ENCODE measurements around the gene ELN. TPM values are rescaled to one million over a fixed set of nuclear protein-coding genes. Genes with fewer than 3 reads are reported as not detected.
"Not testable (repeated sequence)": the region's sequence is repeated elsewhere in the genome, so short reads cannot be mapped to it uniquely, and the experiment has no call there.

ELN gene
- polyA plus RNA-seq, 1 experiment: 2.1 TPM

DNA sequence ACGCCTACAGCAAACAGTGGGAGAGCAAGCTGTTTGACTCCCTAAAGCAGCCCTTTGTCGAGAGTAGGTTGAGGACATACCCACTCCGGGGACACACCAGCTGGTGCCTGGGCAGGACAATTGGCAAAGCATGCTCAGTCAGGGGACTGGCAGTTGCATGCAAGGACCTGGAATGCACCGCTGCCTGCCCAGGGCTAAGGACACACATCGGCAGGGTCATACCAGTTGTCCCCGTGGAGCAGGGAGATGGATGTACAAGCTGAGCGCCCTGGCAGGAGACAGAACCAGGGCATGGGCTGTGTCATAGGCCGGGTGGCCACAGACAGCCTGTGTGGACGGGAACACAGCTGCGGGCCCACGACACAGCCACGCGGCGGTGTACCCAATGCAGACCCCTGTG, 18.3 kb upstream of the ELN start:
- Histone ChIP-seq H3K27me3 (ENCODE audit: control insufficient read depth, insufficient read depth, low read length) (no peaks in the 10 kb centered on the region), H3K9me3 (ENCODE audit: control insufficient read depth, insufficient read depth, low read length) (no peaks in the 10 kb centered on the region; the same call in 1 of the 2 replicates), H3K4me3 (ENCODE audit: low read depth, low read length) (no peak overlapping the region), H3K27ac (ENCODE audit: low read depth, low read length) (no peak overlapping the region)
- ChIA-PET POLR2A (no interaction called here), CTCF (interaction anchor here (2.5 kb wide), 1 partner anchor 17 kb away, joined by 9 read pairs; no protein-coding TSS in a partner anchor)
- no peak for DNase-seq (ENCODE audit: low read depth, low spot score)
- TF ChIP-seq, protein P1, sequence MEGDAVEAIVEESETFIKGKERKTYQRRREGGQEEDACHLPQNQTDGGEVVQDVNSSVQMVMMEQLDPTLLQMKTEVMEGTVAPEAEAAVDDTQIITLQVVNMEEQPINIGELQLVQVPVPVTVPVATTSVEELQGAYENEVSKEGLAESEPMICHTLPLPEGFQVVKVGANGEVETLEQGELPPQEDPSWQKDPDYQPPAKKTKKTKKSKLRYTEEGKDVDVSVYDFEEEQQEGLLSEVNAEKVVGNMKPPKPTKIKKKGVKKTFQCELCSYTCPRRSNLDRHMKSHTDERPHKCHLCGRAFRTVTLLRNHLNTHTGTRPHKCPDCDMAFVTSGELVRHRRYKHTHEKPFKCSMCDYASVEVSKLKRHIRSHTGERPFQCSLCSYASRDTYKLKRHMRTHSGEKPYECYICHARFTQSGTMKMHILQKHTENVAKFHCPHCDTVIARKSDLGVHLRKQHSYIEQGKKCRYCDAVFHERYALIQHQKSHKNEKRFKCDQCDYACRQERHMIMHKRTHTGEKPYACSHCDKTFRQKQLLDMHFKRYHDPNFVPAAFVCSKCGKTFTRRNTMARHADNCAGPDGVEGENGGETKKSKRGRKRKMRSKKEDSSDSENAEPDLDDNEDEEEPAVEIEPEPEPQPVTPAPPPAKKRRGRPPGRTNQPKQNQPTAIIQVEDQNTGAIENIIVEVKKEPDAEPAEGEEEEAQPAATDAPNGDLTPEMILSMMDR (IDR thresholded peaks at IDR 0.05; ENCODE audit: low read depth, low read length): no peak

DNA sequence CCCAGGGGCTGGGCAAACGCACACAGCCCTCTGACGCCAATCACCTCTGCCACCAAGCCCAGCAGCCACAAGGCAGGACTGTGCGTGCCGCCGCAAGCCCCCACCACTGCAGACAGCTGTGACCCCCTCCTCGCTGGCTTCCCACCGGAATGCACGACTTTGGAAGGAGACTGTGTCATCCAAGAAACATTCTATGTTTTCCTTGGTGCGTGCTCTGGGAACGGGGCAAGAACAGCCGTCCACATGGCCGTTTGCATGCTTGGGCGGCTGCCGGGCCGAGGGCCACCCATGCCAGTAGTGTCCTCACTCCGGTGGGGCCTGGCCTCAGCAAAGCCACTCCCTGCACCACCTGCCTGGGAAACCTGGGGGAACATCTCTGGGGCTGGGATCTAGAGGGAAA, 17.6 kb upstream of the ELN start:
- TF ChIP-seq, protein P1 (IDR thresholded peaks at IDR 0.05; ENCODE audit: low read depth, low read length): no peak
- Histone ChIP-seq H3K4me3 (ENCODE audit: low read depth, low read length) (no peak overlapping the region), H3K9me3 (ENCODE audit: control insufficient read depth, insufficient read depth, low read length) (no peaks in the 10 kb centered on the region; the same call in 1 of the 2 replicates), H3K27ac (ENCODE audit: low read depth, low read length) (no peak overlapping the region), H3K27me3 (ENCODE audit: control insufficient read depth, insufficient read depth, low read length) (no peaks in the 10 kb centered on the region)
- no peak for DNase-seq (ENCODE audit: low read depth, low spot score)
- ChIA-PET CTCF (interaction anchor here (2.5 kb wide), 1 partner anchor 16 kb away, joined by 9 read pairs; no protein-coding TSS in a partner anchor), POLR2A (no interaction called here)

DNA sequence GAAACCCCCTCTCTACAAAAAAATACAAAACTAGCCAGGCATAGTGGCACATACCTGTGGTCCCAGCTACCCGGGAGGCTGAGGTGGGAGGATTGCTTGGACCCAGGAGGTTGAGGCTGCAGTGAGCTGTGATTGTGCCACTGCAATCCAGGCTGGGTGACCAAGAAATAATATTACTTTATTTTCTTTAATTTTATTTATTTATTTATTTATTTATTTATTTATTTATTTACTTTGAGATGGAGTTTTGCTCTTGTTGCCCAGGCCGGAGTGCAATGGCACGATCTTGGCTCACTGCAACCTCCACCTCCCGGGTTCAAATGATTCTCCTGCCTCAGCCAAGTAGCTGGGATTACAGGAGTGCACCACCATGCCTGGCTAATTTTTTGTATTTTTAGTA, 16.6 kb upstream of the ELN start:
- POLR2A ChIA-PET; H3K4me3 ChIP-seq (ENCODE audit: low read depth, low read length); H3K27me3 ChIP-seq (ENCODE audit: control insufficient read depth, insufficient read depth, low read length); H3K27ac ChIP-seq (ENCODE audit: low read depth, low read length); DNase-seq (ENCODE audit: low read depth, low spot score); H3K9me3 ChIP-seq (ENCODE audit: control insufficient read depth, insufficient read depth, low read length): not testable (repeated sequence)
- CTCF ChIA-PET: interaction anchor here (1.3 kb wide), 1 partner anchor 14 kb away, joined by 3 read pairs; no protein-coding TSS in a partner anchor

DNA sequence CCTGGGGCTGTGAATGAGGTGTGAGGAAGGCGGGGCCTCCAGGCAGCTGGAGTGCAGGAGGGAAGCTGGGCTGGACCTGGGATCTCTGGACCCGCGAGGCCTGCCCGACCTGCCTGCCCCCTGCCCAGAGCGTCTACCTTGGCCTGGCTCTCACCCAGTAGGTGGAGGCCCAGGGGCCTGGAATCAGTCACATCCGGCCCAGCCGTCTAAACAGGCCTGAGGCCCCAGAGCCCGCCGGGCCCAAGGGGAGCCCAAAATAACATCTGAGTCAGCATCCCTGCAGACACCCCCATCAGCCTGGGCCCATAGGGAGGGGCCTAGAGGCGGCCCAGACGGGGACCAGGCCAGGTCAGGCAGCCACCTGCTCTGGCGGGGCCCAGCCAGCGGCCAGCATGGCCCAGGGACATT, 15.1 kb upstream of the ELN start:
- no peak overlapping the region for H3K4me3 ChIP-seq (ENCODE audit: low read depth, low read length)
- CTCF ChIA-PET: no interaction called here
- TF ChIP-seq, protein P1 (IDR thresholded peaks at IDR 0.05; ENCODE audit: low read depth, low read length): no peak
- DNase-seq (ENCODE audit: low read depth, low spot score): no peak
- no peak overlapping the region for H3K27ac ChIP-seq (ENCODE audit: low read depth, low read length)
- no peaks in the 10 kb centered on the region; the same call in 1 of the 2 replicates for H3K9me3 ChIP-seq (ENCODE audit: control insufficient read depth, insufficient read depth, low read length)
- H3K27me3 ChIP-seq (ENCODE audit: control insufficient read depth, insufficient read depth, low read length): no peaks in the 10 kb centered on the region
- POLR2A ChIA-PET: interaction anchor here (0.6 kb wide), 1 partner anchor 249 kb away, joined by 10 read pairs; no protein-coding TSS in a partner anchor

DNA sequence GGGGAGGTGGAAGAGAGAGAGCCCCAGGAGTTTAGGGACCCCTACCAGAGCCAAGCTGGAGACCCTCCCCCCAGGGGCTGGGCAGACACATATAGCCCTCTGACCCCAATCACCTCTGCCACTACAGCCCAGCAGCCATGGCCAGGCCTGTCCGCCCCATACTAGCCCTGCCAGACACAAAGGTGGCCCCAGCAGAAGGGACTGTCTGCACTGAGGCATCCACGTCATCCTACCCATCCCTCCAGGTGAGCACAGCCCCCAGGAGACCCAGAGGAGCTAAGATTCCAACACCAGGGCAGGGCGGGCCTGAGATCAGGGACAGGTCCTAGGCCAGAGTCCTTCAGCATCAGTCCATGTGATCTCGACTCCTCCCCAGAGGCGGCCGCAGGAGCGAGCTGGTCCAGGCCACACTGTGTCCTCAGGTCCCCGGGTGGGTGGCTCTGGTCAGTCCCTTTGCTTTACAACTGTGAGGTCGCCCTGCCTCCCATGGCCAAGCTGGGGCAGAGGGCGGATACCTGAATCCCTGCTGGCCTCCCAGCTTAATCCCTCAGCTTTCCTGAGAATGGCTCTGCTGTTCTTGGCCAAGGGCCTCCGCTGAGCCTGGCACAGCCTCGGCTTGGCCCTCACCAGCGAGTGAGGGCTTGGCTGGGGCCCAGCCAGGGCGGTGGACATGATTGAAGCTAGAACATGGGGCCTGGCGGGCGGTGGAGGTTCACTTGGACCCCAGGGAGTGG, 14.3 kb upstream of the ELN start:
- DNase-seq (ENCODE audit: low read depth, low spot score): no peak
- POLR2A ChIA-PET: no interaction called here
- Histone ChIP-seq H3K27ac (ENCODE audit: low read depth, low read length) (no peak overlapping the region), H3K27me3 (ENCODE audit: control insufficient read depth, insufficient read depth, low read length) (no peaks in the 10 kb centered on the region), H3K9me3 (ENCODE audit: control insufficient read depth, insufficient read depth, low read length) (no peaks in the 10 kb centered on the region; the same call in 1 of the 2 replicates), H3K4me3 (ENCODE audit: low read depth, low read length) (no peak overlapping the region)
- CTCF ChIA-PET: interaction anchor here (1.5 kb wide), 1 partner anchor 13 kb away, joined by 11 read pairs; no protein-coding TSS in a partner anchor
- TF ChIP-seq, protein P1 (IDR thresholded peaks at IDR 0.05; ENCODE audit: low read depth, low read length): no peak
